A549 (cell line): ENCODE results near the gene PTPRN2. TPM values are rescaled to one million over a fixed set of nuclear protein-coding genes. Genes with fewer than 3 reads are reported as not detected.

Experiments
- ATAC-seq, 2 experiments: fragments of 200-7000 bp in 1 of 2; fragments of >200 bp in 1 of 2; cut with Nextera tagmentation in 1 of 2; cut with Tn5 transposase in 1 of 2; 3 replicates each; pipeline versions ENCODE4 v1.8.0 to v1.9.1; 2018 to 2020; ENCODE audit warnings: mild to moderate bottlenecking in 1 of 2, moderate library complexity in 1 of 2
- CTCF ChIA-PET: fragments of 300-600 bp; sonication (Branson Sonifier 250); formaldehyde crosslinking; extraction: SDS; loops from one replicate; lab custom pipeline; 2021; ENCODE audit warnings: antibody characterized with exemption, inconsistent platforms; lab: Yijun Ruan, JAX
- POLR2A ChIA-PET: fragments of 350-600 bp; formaldehyde crosslinking; extraction: SDS; loops from one replicate; lab custom pipeline; 2021; ENCODE audit warnings: antibody characterized with exemption, inconsistent platforms; lab: Yijun Ruan, JAX
- DNase-seq, 2 experiments: peaks; one replicate each; pipeline versions ENCODE4 v3.0.0 to v3.0.0-alpha.2; 2011 to 2016; ENCODE audit warnings: low read depth in 1 of 2, low spot score in 1 of 2
- FAIRE-seq: peaks from 2 replicates; lab custom pipeline; 2011; peaks lifted over from hg19 to GRCh38; lab: Jason Lieb, UNC
- H3K27ac ChIP-seq, 2 experiments: fragments of >200 bp; sonication (Bioruptor Twin); formaldehyde crosslinking; 3 replicates each; pipeline ENCODE4 v1.5.1; 2016 to 2017
- H3K4me1 ChIP-seq: fragments of >200 bp; sonication (Bioruptor Twin); formaldehyde crosslinking; 3 replicates; pipeline ENCODE4 v1.6.1; 2016
- H3K4me2 ChIP-seq: fragments of >200 bp; sonication (Bioruptor Twin); formaldehyde crosslinking; 3 replicates; pipeline ENCODE4 v1.6.1; 2016
- H3K4me3 ChIP-seq: fragments of >200 bp; sonication (Bioruptor Twin); formaldehyde crosslinking; 3 replicates; pipeline ENCODE4 v1.5.1; 2016
- H3K9me3 ChIP-seq: fragments of >200 bp; sonication (Bioruptor Twin); formaldehyde crosslinking; 3 replicates; pipeline ENCODE4 v1.6.1; 2016
- CEBPB ChIP-seq, 2 experiments: fragments of >200 bp in 1 of 2; sonication (Bioruptor Twin) in 1 of 2; formaldehyde crosslinking in 1 of 2; IDR thresholded peaks; 2 replicates each; pipeline ENCODE4 v1.6.1; 2012 to 2016
- CHD4 ChIP-seq: fragments of 200-600 bp; sonication (generic); IDR thresholded peaks from 2 replicates; pipeline ENCODE4 v1.6.1; 2016; ENCODE audit warnings: antibody characterized with exemption, mild to moderate bottlenecking, borderline replicate concordance
- ESRRA ChIP-seq: fragments of 150-350 bp; IDR thresholded peaks from 2 replicates; pipeline ENCODE4 v1.6.1; 2014; ENCODE audit warnings: mild to moderate bottlenecking, low read length, borderline replicate concordance
- FOSB ChIP-seq: fragments of 250-450 bp; sonication (Bioruptor Pico); IDR thresholded peaks from 2 replicates; pipeline ENCODE4 v1.5.0; 2020; ENCODE audit warnings: mild to moderate bottlenecking, moderate library complexity
- FOSL2 ChIP-seq, 2 experiments: fragments of 450-650 bp in 1 of 2; fragments of >200 bp in 1 of 2; sonication (Bioruptor Twin) in 1 of 2; formaldehyde crosslinking; IDR thresholded peaks; 2 replicates each; pipeline versions ENCODE4 v1.5.0 to v1.6.1; 2016 to 2020; ENCODE audit warnings: mild to moderate bottlenecking in 1 of 2, moderate library complexity in 1 of 2
- FOXS1 ChIP-seq: fragments of 250-450 bp; sonication (Bioruptor Pico); IDR thresholded peaks from 2 replicates; pipeline ENCODE4 v1.5.0; 2020; ENCODE audit warnings: mild to moderate bottlenecking, moderate library complexity
- HDAC2 ChIP-seq: fragments of 200-600 bp; sonication (generic); IDR thresholded peaks from 2 replicates; pipeline ENCODE4 v1.6.1; 2016
- HEYL ChIP-seq: fragments of 250-450 bp; sonication (Bioruptor Pico); IDR thresholded peaks from 2 replicates; pipeline ENCODE4 v1.8.0; 2021; ENCODE audit warnings: mild to moderate bottlenecking, moderate library complexity
- HOXA7 ChIP-seq: fragments of 250-450 bp; sonication (Bioruptor Pico); IDR thresholded peaks from 2 replicates; pipeline ENCODE4 v1.5.0; 2020; ENCODE audit warnings: mild to moderate bottlenecking, moderate library complexity
- JUNB ChIP-seq: fragments of >200 bp; sonication (Bioruptor Twin); formaldehyde crosslinking; IDR thresholded peaks from 2 replicates; pipeline ENCODE4 v1.6.1; 2016
- KDM5A ChIP-seq: fragments of 200-600 bp; sonication (generic); IDR thresholded peaks from 2 replicates; pipeline ENCODE4 v1.6.1; 2016; ENCODE audit warnings: antibody characterized with exemption, mild to moderate bottlenecking
- MAZ ChIP-seq: fragments of 150-350 bp; IDR thresholded peaks from 2 replicates; pipeline ENCODE4 v1.6.1; 2014; ENCODE audit warnings: antibody characterized with exemption, low read depth, low read length, borderline replicate concordance
- PHF8 ChIP-seq: fragments of 200-600 bp; sonication (generic); IDR thresholded peaks from 2 replicates; pipeline ENCODE4 v1.6.1; 2016; ENCODE audit warnings: low read depth, mild to moderate bottlenecking, antibody characterized with exemption, moderate library complexity, borderline replicate concordance
- POLR2AphosphoS2 ChIP-seq: conservative IDR thresholded peaks from 2 replicates; pipeline ENCODE4 v1.6.1; 2012; ENCODE audit warnings: low read length, improper control_type of control experiment, inconsistent platforms
- RAD21 ChIP-seq, 2 experiments: fragments of >200 bp in 1 of 2; sonication (Bioruptor Twin) in 1 of 2; formaldehyde crosslinking in 1 of 2; IDR thresholded peaks in 1 of 2; conservative IDR thresholded peaks in 1 of 2; 2 replicates in 1 of 2; 3 replicates in 1 of 2; pipeline ENCODE4 v1.6.1; 2012 to 2018; ENCODE audit warnings: inconsistent platforms in 1 of 2
- RARB ChIP-seq: fragments of 250-450 bp; sonication (Bioruptor Pico); IDR thresholded peaks from 2 replicates; pipeline ENCODE4 v1.8.0; 2021; ENCODE audit warnings: mild to moderate bottlenecking, moderate library complexity
- RFX5 ChIP-seq: fragments of 450-650 bp; IDR thresholded peaks from 2 replicates; pipeline ENCODE4 v1.7.1; 2014; ENCODE audit warnings: antibody characterized with exemption, mild to moderate bottlenecking, moderate library complexity
- SMC3 ChIP-seq: fragments of >200 bp; sonication (Bioruptor Twin); formaldehyde crosslinking; IDR thresholded peaks from 3 replicates; pipeline ENCODE4 v1.6.1; 2018; ENCODE audit warnings: inconsistent platforms
- TFCP2L1 ChIP-seq: fragments of 250-450 bp; sonication (Bioruptor Pico); IDR thresholded peaks from 2 replicates; pipeline ENCODE4 v1.5.0; 2021; ENCODE audit warnings: mild to moderate bottlenecking
- USF2 ChIP-seq: fragments of 450-650 bp; IDR thresholded peaks from 2 replicates; pipeline ENCODE4 v1.6.1; 2014; ENCODE audit warnings: antibody characterized with exemption
- ZNF302 ChIP-seq: fragments of 250-450 bp; sonication (Bioruptor Pico); IDR thresholded peaks from 2 replicates; pipeline ENCODE4 v1.9.0; 2021; ENCODE audit warnings: inconsistent platforms, mild to moderate bottlenecking, moderate library complexity
- WGBS: methylation state at CpG from one replicate; pipeline ENCODE4 v1.1.6; 2017; ENCODE audit errors: missing lambda C conversion rate; 5-methylcytosine and 5-hydroxymethylcytosine counted together
- polyA plus RNA-seq, 4 experiments: library from polyadenylated mRNA; depleted of rRNA in 3 of 4; stranded (reverse); fragments of >200 nt; fragmentation: RNase III in 1 of 4; extraction: RNeasy Plus Mini Kit Qiagen cat#74134 plus additional on column Dnase treatment in 1 of 4; gene quantifications; 2 replicates in 3 of 4; 3 replicates in 1 of 4; pipeline ENCODE4 v1.2.3, GENCODE V29; 2011 to 2017
- TF ChIP-seq, protein P1 (sequence below): IDR thresholded peaks from 2 replicates; pipeline ENCODE4 v1.6.1; 2012

Gene PTPRN2
- polyA plus RNA-seq, 2 of the 4 experiments (the other 2 are of a cell fraction): 0.41 to 1.2 TPM

GRCh38 chr7:158190756-158191155 lies 396.9 kb downstream of the PTPRN2 start:
- FAIRE-seq (no peak), DNase-seq (no peak), ATAC-seq (no peak)
- no peak for TF ChIP-seq HDAC2
- no peak for TF ChIP-seq ZNF302 (CRISPR knock-in tag)
- no peak for TF ChIP-seq JUNB
- TF ChIP-seq RFX5: no peak
- no peak for TF ChIP-seq USF2
- TF ChIP-seq MAZ: no peak
- TF ChIP-seq CHD4: no peak
- no peak for TF ChIP-seq HOXA7
- Histone ChIP-seq H3K4me2 (no peak overlapping the region), H3K4me3 (no peak overlapping the region), H3K9me3 (no peaks in the 10 kb centered on the region), H3K27ac (no peak overlapping the region), H3K4me1 (no peaks in the 10 kb centered on the region)
- POLR2A ChIA-PET: no interaction called here
- 56% methylated on average over 6 of the region's 11 CpGs for WGBS
- CTCF ChIA-PET: no interaction called here

- ChIA-PET CTCF (no interaction called here), POLR2A (no interaction called here)
- H3K9me3 ChIP-seq: no peaks in the 10 kb centered on the region
- no peaks in the 10 kb centered on the region for H3K4me1 ChIP-seq
- WGBS: 57% methylated on average over 7 of the region's 15 CpGs
- no peak for FAIRE-seq
- no peak for ATAC-seq
- TF ChIP-seq POLR2AphosphoS2 (no peak), RAD21 (conservative IDR thresholded peaks at IDR 0.05 in 1 of 2, IDR thresholded peaks at IDR 0.05 in 1 of 2) (no peak), CEBPB (IDR thresholded peaks at IDR 0.05) (no peak), FOSB (no peak)
- H3K4me2 ChIP-seq: no peak overlapping the region
- DNase-seq: no peak
- no peak overlapping the region for H3K27ac ChIP-seq
- H3K4me3 ChIP-seq: no peak overlapping the region
Observed at GRCh38 chr7:158188676-158189075, 398.9 kb downstream of the PTPRN2 start.

DNA sequence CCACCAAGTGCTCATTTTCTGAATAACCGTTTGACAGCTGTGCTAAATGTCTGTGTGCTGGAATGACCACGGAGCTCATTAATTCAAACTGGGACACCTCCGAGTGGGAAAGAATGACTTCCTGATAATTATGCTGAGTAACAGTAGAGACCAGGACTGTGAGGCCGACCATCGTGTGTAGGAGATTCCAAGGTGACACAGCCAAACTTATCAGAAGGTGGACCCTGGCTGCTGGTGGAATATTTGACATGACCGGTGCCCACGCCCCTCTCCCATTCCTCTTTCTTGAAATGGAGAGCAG lies 400.0 kb downstream of the PTPRN2 start:
- H3K27ac ChIP-seq: no peak overlapping the region
- ATAC-seq: no peak
- POLR2A ChIA-PET: no interaction called here
- no peaks in the 10 kb centered on the region for H3K4me1 ChIP-seq
- TF ChIP-seq KDM5A (no peak), SMC3 (no peak), FOSB (no peak), RAD21 (conservative IDR thresholded peaks at IDR 0.05 in 1 of 2, IDR thresholded peaks at IDR 0.05 in 1 of 2) (no peak), FOSL2 (IDR thresholded peaks at IDR 0.05) (no peak), FOSL2 (CRISPR knock-in tag; IDR thresholded peaks at IDR 0.05) (no peak), RARB (CRISPR knock-in tag) (no peak), ESRRA (no peak), TFCP2L1 (CRISPR knock-in tag) (no peak), ZNF302 (CRISPR knock-in tag) (no peak)
- TF ChIP-seq, all 56 proteins: peak for 0
- Histone ChIP-seq H3K9me3 (no peaks in the 10 kb centered on the region), H3K4me3 (no peak overlapping the region), H3K4me2 (no peak overlapping the region)
- DNase-seq (no peak), FAIRE-seq (no peak)
- WGBS: 67% methylated on average over 7 of the region's 7 CpGs
- CTCF ChIA-PET: no interaction called here

DNA sequence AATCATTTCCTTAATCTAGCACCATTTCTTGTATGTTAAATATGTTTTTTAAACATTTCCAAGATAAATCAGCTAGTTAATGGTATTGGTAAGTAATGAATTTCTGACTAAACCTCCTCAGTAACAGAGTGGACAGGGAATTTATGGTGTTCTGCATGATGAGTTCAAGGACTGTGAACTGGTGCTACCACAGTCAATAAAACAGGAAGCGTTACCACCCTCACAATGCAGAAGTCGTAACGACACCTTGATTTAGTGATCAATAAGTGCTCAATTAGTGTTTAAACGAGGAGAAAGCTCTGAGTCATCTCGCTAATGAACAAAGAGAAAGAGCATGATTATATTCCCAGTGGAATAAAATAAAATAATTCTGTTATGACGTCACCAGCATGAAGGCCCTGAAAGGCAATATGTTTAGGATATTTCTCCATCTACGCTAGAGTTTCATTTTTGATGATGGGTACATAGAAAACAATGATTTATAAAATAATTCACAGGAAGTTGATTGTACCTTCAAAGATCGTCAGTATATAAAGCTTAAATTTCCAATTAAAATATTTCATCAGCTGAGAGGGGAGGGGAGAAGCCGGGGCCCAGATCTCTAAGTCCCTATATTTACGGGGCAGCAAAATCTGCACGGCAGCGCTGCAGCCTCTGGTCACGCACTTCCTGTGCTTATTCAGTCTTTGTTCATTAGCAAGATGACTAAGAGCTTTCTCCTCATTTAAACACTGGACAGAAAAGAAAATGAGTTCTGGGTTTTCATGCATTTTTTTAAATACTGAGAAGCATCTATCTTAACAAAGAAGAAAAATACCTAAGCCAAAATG lies 400.5 kb downstream of the PTPRN2 start:
- Histone ChIP-seq H3K9me3 (no peaks in the 10 kb centered on the region), H3K4me1 (no peaks in the 10 kb centered on the region), H3K27ac (no peak overlapping the region), H3K4me2 (no peak overlapping the region), H3K4me3 (no peak overlapping the region)
- no peak for ATAC-seq
- ChIA-PET POLR2A (no interaction called here), CTCF (no interaction called here)
- no peak for TF ChIP-seq FOXS1 (CRISPR knock-in tag)
- TF ChIP-seq HEYL (CRISPR knock-in tag): no peak
- TF ChIP-seq PHF8: no peak
- TF ChIP-seq, protein P1, sequence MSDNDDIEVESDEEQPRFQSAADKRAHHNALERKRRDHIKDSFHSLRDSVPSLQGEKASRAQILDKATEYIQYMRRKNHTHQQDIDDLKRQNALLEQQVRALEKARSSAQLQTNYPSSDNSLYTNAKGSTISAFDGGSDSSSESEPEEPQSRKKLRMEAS: no peak
- DNase-seq: no peak
- WGBS: 53% methylated on average over 13 of the region's 13 CpGs
- no peak for FAIRE-seq
